ENCODE measurements around the gene OPHN1. TPM values are rescaled to one million over a fixed set of nuclear protein-coding genes. Genes with fewer than 3 reads are reported as not detected.

OPHN1 gene
- total RNA-seq, 2 experiments from 2014 or later: 0.04 TPM; not detected in 1

DNA sequence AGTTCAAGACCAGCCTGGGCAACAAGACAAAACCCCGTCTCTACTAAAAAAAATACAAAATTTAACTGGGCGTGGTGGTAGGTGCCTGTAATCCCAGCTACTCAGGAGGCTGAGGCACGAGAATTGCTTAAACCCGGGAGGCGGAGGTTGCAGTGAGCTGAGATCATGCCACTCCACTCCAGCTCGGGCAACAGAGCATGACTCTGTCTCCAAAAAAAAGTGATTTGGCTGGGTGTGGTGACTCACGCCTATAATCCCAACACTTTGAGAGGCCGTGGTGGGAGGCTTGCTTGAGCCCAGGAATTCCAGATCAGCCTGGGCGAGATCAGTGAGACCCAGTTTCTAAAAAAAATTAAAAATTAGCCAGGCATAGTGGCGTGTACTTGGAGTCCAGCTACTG lies 4.1 kb downstream of the OPHN1 start:
- TF ChIP-seq, protein P1, sequence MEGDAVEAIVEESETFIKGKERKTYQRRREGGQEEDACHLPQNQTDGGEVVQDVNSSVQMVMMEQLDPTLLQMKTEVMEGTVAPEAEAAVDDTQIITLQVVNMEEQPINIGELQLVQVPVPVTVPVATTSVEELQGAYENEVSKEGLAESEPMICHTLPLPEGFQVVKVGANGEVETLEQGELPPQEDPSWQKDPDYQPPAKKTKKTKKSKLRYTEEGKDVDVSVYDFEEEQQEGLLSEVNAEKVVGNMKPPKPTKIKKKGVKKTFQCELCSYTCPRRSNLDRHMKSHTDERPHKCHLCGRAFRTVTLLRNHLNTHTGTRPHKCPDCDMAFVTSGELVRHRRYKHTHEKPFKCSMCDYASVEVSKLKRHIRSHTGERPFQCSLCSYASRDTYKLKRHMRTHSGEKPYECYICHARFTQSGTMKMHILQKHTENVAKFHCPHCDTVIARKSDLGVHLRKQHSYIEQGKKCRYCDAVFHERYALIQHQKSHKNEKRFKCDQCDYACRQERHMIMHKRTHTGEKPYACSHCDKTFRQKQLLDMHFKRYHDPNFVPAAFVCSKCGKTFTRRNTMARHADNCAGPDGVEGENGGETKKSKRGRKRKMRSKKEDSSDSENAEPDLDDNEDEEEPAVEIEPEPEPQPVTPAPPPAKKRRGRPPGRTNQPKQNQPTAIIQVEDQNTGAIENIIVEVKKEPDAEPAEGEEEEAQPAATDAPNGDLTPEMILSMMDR (IDR thresholded peaks at IDR 0.05): no peak
- Mint-ChIP-seq H3K36me3 (ENCODE audit: low read depth) (no peaks in the 10 kb centered on the region), H3K27ac (no peak overlapping the region), H3K4me3 (no peak overlapping the region), H3K9me3 (no peaks in the 10 kb centered on the region), H3K4me1 (ENCODE audit: low read depth) (no peaks in the 10 kb centered on the region), H3K27me3 (peaks cover 23% of the 10 kb centered on the region)
- ATAC-seq: no peak
- POLR2A ChIA-PET: no interaction called here
- intact Hi-C loops (cut with micrococcal nuclease): no loop called here
- CTCF ChIA-PET: no interaction called here
- no peak for DNase-seq

DNA sequence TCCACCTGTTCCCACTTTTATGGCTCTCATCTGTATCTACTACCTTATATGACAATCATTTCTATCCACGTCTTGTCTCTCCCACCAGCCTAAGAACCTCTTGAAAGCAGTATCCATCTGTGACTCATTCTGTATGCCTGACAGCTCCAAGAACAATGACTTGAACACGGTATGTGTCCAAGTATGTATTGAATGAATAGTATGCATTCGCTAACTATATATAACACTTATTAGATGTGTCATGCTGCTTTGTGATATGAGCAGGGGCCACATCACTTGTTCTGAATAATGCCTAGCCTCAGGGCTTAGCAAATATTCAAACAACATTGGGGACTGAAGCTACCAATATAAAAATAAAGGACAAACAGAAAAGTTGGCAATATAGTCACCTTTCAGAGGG lies 4.9 kb downstream of the OPHN1 start:
- Mint-ChIP-seq H3K27me3 (peaks cover 19% of the 10 kb centered on the region), H3K36me3 (ENCODE audit: low read depth) (no peaks in the 10 kb centered on the region), H3K27ac (no peak overlapping the region), H3K4me1 (ENCODE audit: low read depth) (no peaks in the 10 kb centered on the region), H3K4me3 (no peak overlapping the region), H3K9me3 (no peaks in the 10 kb centered on the region)
- intact Hi-C loops (cut with micrococcal nuclease): no loop called here
- no peak for ATAC-seq
- TF ChIP-seq, protein P1 (IDR thresholded peaks at IDR 0.05): no peak
- no peak for DNase-seq
- ChIA-PET POLR2A (no interaction called here), CTCF (no interaction called here)

DNA sequence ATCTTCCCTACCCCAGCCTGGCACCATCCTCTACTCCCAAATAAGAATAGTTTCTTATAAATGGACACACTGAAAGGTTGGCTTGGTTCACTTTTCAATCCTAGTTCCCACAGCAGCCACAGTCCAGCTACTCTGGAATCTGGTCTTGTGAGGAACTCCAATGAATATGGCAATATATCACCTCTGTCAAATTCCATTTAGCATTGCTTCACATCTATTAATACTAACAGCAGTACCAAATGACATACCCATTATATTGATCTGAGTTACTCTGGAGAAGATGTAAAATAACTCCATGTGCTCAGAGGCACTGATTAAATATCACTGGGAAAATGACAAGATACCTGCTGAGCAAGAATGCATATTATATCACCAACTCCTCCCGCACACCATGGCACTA lies 8.6 kb downstream of the OPHN1 start:
- no peaks in the 10 kb centered on the region for H3K36me3 Mint-ChIP-seq (ENCODE audit: low read depth)
- no peaks in the 10 kb centered on the region for H3K4me1 Mint-ChIP-seq (ENCODE audit: low read depth)
- CTCF ChIA-PET: no interaction called here
- intact Hi-C loops (cut with micrococcal nuclease): no loop called here
- H3K4me3 Mint-ChIP-seq: no peak overlapping the region
- peaks cover 5% of the 10 kb centered on the region for H3K27me3 Mint-ChIP-seq
- no peak for DNase-seq
- H3K27ac Mint-ChIP-seq: no peak overlapping the region
- TF ChIP-seq, protein P1 (IDR thresholded peaks at IDR 0.05): no peak
- H3K9me3 Mint-ChIP-seq: no peaks in the 10 kb centered on the region
- ATAC-seq: no peak
- POLR2A ChIA-PET: no interaction called here

DNA sequence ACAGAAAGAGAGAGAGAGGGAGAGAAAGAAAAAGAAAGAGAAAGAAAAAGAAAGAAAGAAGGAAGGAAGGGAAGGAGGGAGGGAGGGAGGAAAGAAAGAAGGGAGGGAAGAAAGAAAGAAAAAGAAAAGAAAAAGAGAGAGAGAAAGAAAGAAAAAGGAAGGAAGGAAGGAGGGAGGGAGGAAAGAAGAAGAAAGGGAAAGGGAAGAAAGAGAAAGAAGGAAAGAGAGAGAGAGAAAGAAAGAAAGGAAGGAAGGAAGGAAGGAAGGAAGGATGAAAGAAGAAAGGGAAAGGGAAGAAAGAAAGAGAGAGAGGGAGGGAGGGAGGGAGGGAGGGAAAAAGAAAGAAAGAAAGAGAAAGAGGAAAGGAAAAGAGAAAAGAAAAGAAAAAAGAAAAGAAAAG lies 10.8 kb downstream of the OPHN1 start:
- intact Hi-C loops (cut with micrococcal nuclease): no loop called here
- H3K4me3 Mint-ChIP-seq: no peak overlapping the region

DNA sequence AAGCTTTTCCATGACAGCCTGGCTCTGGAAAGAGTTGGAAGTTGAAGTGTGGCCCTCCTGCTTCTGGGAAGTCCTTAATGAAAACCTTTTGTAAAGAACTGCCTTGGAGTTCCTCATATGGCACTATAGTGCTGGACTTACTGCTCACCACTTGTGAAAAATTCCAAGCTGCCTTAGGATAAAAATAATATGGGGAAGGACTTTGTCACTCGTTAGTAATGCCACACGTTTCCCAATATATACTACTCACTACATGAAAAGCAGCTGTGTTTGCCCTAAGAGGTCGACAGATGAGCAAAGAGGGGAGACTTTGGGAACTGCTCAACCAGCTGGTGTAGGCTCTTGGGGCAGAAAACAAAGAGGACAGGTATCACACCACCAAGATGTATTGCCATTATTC lies 11.7 kb downstream of the OPHN1 start:
- ChIA-PET CTCF (no interaction called here), POLR2A (no interaction called here)
- Mint-ChIP-seq H3K36me3 (ENCODE audit: low read depth) (no peaks in the 10 kb centered on the region), H3K27me3 (peaks cover 2% of the 10 kb centered on the region), H3K4me1 (ENCODE audit: low read depth) (no peaks in the 10 kb centered on the region), H3K4me3 (no peak overlapping the region), H3K9me3 (no peaks in the 10 kb centered on the region), H3K27ac (no peak overlapping the region)
- ATAC-seq (no peak), DNase-seq (no peak)
- TF ChIP-seq, protein P1 (IDR thresholded peaks at IDR 0.05): no peak
- intact Hi-C loops (cut with micrococcal nuclease): no loop called here

More for the DNA sequence above, 10.8 kb downstream of the OPHN1 start:
- ChIA-PET POLR2A (no interaction called here), CTCF (no interaction called here)
- DNase-seq: no peak
- Mint-ChIP-seq H3K4me1 (ENCODE audit: low read depth) (no peaks in the 10 kb centered on the region), H3K9me3 (no peaks in the 10 kb centered on the region), H3K27me3 (peaks cover 2% of the 10 kb centered on the region), H3K27ac (no peak overlapping the region), H3K36me3 (ENCODE audit: low read depth) (no peaks in the 10 kb centered on the region)
- no peak for ATAC-seq
- TF ChIP-seq, protein P1 (IDR thresholded peaks at IDR 0.05): no peak
